ENCODE measurements around the gene SELENOF.
"Not testable (repeated sequence)": the region's sequence is repeated elsewhere in the genome, so short reads cannot be mapped to it uniquely, and the experiment has no call there.

SELENOF gene

DNA sequence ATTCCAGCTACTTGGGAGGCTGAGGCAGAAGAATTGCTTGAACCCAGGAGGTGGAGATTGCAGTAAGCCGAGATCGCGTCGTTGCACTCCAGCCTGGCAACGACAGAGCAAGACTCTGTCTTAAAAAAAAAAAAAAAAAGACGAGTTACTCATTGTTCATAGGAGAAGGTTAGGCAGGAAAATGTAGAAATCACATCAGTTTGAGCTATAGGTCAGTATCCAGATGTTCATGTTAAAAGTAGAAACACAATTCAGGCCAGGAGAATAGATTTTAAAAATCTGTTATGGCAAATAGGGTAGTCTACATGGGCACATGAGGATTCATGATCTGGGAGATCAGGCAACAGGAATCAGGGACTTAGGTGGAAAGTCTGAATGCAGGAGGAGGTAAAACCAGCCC is 57.7 kb downstream of the SELENOF start:
- DNase-seq = no peak

DNA sequence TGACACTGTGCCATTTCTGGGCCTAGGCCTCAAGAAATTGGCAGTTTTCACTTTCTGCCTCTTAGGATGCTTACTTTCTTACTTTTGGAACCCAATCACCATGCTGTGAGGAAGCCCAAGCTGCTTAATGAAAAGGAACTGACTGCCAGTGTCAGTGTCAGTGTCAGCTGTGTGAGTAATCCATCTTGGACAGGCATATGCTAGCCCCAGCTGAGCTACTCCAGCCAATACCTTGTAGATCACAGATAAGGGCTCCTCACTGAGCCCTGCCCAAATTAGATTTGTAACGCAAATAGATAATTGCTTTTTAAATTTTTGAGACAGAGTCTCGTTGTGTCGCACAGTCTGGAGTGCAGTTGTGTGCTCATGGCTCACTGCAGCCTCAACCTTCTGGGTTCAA is 59.6 kb downstream of the SELENOF start:
- no peak for DNase-seq

GRCh38 chr1:86852782-86853408 is 61.0 kb downstream of the SELENOF start:
- no peak for DNase-seq

DNA sequence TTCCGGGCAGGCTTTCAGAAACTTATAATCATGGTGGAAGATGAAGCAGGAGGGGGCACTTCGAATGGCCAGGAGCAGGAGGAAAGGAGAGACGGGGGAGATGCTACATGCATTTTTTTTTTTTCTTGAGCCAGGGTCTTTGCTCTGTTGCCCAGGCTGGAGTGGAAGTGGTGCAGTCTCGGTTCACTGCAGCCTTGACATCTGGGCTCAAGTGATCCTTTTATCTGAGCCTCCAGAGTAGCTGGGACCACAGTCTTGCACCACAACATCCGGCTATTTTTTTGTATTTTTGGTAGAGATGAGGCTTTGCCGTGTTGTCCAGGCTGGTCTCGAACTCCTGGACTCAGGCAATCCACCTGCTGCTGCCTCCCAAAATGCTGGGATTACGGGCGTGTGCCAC is 61.6 kb downstream of the SELENOF start:
- no peak for DNase-seq

- no peak for DNase-seq
Observed at GRCh38 chr1:86849756-86850155, 64.2 kb downstream of the SELENOF start.

- no peak for DNase-seq
Observed at GRCh38 chr1:86848654-86849053, 65.3 kb downstream of the SELENOF start.

GRCh38 chr1:86846164-86846647 is 67.7 kb downstream of the SELENOF start:
- peak; percentile 59 for DNase-seq

DNA sequence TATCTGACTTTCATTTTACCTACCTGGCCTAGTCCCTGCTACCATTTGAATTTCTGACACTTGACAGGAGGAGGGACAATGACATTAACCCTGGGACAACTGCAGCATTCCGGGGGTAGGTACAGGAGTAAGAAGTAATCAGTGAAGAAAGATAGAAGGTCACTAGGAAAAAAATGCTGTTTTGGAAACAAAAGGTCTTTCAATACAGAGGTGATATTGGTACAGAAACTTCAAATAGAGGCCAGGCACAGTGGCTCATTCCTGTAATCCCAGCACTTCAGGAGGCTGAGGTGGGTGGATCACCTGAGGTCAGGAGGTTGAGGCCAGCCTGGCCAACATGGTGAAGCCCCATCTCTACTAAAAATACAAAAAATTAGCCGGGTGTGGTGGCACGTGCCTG is 68.4 kb downstream of the SELENOF start:
- DNase-seq = no peak

DNA sequence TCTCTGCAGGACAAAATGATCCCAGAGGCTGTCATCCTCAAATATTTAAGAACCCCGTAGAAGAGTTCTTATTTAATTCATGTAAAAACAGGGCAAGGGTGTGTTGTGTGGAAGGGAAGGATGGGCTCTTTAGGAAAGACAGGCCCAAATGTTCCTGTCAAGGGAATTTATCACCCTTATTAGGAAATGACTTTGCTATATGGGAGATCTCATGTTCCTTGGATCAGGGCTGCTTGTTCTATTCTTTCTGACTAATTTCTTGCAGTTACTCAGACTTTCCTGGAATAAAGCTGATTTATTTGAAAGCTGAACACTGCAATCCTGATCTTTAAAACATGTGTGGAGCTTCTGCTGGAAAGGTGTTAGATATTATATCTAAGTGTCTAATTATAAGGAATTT is 72.8 kb downstream of the SELENOF start:
- DNase-seq = no peak

DNA sequence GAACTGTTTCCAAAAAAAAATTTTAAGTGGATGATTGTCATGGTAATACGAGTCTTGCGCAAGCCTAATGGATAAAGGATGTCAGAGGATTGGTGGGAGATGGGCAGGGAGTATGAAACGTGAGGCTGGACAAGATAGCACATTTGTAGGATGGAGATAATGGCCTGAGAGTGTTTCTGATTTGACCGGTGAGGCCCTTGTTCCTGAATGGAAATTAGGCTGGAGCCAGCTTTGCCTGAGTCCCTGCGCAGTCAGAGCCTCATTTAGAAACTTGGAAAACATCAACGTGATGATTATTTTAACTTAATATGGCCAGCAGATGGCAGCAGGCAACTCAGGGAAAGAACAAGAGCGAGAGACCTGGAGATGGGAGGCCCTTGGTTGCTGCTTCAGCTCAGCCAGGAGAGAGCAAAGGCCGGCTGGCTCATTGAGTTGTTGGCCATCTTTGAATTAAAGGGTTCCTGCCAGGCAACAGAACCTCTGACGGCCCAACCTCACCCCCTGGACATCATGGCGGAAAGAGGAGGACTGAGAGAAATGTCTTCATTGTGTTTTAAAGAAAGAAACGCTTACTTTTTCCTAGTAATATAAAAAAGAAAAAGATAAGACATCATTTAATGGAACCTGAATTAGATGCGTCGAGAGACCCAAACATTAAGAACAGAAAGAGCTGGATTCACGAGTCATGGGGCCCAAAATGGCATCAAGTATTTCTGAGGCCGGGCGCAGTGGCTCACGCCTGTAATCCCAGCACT is 80.3 kb downstream of the SELENOF start:
- peak; percentile 80 for DNase-seq

- DNase-seq = no peak
Observed at GRCh38 chr1:86832433-86832832, 81.5 kb downstream of the SELENOF start.

DNA sequence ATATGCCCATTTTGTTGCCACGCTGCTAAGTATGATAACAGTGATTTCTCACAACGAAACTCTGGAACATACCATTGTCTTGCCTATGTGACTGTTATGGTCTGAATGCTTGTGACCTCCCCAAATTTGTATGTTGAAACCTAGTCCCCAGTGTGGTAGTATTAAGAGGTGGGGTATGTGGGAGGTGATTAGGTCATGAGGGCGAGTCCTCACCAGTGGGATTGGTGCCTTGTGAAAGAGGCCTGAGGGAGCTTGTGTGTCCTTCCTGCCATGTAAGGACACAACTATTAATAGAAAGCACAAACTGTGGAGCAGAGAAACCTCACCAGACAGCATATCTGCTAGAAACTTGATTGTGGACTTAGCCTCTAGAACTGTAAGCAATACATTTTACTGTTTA is 84.6 kb downstream of the SELENOF start:
- no peak for DNase-seq

DNA sequence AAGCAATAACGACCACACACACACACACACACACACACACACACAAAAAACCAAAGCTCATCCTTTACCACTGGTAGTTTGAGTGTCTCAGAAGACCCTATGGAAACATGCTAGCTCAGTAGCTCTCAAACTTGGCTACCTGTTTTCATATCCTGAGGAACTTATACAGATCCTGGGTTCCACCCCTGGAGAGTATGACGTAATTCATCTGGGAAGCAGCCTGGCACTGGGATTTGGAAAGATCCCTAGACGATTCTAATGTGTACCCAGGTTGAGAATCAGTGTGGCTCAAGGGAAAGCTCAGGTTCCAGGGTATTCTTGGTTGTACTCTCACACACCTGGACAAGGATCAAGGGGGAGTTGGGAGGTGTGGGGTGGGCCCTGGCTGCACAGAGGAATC is 85.9 kb downstream of the SELENOF start:
- no peak for DNase-seq

- no peak for DNase-seq
Observed at GRCh38 chr1:86826856-86827255, 87.1 kb downstream of the SELENOF start.

DNA sequence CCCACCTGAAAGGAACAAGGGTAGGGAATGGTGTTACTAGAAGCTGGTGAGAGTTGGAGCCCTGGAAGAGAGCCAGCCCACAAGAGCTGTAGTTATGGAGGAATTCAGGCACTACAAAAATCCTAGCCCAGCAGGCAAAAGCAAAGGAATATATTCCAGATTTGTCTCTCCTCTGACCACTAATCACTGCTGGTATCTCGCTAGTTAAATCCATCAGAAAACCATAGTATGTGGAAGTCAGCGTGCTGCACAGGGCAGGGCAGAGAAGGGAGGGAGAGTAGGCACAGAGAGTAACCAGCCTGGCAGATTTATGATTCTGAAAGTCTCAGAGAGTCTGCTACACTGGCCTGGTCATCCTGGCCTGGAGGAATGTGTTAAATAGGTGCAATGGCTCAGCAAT is 88.6 kb downstream of the SELENOF start:
- peak; percentile 36 for DNase-seq

DNA sequence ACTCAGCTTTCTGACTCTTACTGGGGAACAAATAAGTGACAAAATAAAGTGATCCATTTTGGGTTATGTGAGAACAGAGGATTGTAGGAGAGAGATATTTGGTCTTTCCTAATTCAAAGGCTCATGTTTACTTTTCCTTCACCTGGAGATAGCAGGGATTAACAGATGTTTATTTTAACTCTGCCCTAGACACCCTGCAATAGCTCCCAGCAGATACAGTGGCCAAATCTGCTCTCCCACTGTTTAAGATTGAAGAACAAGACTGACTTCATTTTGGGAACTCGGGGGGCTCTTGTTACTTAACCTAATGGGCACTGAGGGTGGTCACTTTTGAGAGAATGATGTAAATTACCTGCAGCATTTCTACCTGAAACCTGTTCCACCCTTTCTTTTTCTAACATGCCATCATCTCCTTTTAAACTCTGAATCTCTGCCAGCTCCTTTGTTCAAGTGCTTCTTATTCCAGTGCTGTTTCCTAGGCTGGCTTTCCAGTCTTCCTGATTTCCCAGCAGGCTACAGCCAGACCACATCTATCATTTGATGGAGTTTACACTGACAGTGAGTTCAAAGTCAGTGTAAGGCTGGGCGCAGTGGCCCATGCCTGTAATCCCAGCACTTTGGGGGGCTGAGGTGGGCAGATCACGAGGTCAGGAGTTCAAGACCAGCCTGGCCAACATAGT is 90.0 kb downstream of the SELENOF start:
- DNase-seq = no peak

DNA sequence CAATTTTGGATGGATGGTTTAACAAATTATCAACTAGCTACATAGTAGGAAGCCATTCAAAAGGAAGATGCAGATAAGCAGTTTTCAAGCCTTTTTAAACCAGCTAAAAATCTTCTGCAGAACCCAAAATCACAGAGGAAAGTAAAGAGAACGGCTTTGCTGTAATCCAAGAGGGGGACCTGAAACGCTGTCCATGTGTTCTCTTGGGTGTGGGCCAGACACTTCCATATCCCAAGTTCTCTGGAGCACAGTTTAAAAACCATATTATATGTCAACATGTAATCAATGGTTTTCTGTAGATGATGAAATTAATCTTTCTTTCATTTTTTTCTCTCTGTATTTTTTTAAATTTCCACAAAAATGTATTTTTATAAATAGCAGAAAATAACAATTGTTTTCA is 90.5 kb downstream of the SELENOF start:
- no peak for DNase-seq

GRCh38 chr1:86822459-86822858 is 91.5 kb downstream of the SELENOF start:
- DNase-seq = no peak

DNA sequence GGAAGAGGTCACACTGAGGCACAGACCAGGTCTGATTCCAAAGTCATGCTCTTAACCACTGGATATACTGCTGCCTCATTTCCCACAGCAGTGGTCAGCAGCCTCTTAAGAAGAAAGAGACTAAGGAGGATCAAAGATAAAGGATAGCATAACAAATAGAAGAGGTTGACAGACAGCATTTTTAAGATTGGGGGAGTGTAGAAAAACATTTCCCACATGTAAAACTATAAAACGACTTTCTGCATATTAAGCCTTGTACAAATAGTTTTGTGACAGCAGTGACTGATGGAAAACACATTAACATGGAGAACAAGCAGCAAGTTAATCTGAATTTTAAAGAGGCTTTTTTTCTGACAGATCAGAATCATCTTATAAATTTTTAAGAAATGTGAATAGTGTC is 92.0 kb downstream of the SELENOF start:
- DNase-seq = no peak

DNA sequence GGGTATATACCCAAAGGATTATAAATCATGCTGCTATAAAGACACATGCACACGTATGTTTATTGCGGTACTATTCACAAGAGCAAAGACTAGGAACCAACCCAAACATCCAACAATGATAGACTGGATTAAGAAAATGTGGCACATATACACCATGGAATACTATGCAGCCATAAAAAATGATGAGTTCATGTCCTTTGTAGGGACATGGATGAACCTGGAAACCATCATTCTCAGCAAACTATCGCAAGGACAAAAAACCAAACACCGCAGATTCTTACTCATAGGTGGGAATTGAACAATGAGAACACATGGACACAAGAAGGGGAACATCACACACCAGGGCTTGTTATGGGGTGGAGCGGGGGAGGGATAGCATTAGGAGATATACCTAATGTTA is 94.0 kb downstream of the SELENOF start:
- not testable (repeated sequence) for DNase-seq

DNA sequence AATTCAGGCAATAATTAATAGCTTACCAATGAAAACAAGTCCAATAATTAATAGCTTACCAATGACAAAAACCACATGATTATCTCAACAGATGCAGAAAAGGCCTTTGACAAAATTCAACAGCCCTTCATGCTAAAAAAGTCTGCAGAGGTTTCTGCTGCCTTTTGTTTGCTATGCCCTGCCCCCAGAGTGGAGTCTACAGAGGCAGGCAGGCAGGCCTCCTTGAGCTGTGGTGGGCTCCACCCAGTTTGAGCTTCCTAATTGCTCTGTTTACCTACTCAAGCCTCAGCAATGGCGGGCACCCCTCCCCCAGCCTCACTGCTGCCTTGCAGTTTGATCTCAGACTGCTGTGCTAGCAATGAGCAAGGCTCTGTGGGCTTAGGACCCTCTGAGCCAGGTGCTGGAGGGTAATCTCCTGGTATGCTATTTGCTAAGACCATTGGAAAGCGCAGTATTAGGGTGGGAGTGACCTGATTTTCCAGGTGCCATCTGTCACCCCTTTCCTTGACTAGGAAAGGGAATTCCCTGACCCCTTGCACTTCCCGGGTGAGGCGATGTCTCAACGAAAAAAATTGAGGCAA is 96.6 kb downstream of the SELENOF start:
- DNase-seq = not testable (repeated sequence)

GRCh38 chr1:86814118-86814517 is 99.8 kb downstream of the SELENOF start:
- not testable (repeated sequence) for DNase-seq

Measured in fibroblast of skin of back (primary cell).